Measurements from ENCODE around the gene TRAF3IP3.

TRAF3IP3 gene

GRCh38 chr1:209721323-209721722 is 34.5 kb upstream of the TRAF3IP3 start:
- no peak for TF ChIP-seq CTCF (IDR thresholded peaks at IDR 0.05)
- Histone ChIP-seq H3K9me3 (no peaks in the 10 kb centered on the region), H3K27me3 (peaks cover 3% of the 10 kb centered on the region), H3K27ac (no peak overlapping the region), H3K36me3 (no peaks in the 10 kb centered on the region), H3K4me1 (ENCODE audit: control insufficient read depth in 1 of 2, insufficient read depth in 1 of 2, low read depth in 1 of 2, low read length in 1 of 2) (no peaks in the 10 kb centered on the region), H3K4me3 (ENCODE audit: low read depth in 1 of 2, low read length in 1 of 2) (no peak overlapping the region)

- H3K4me1 ChIP-seq (ENCODE audit: control insufficient read depth in 1 of 2, insufficient read depth in 1 of 2, low read depth in 1 of 2, low read length in 1 of 2): no peaks in the 10 kb centered on the region
- H3K9me3 ChIP-seq: no peaks in the 10 kb centered on the region
- H3K4me3 ChIP-seq (ENCODE audit: low read depth in 1 of 2, low read length in 1 of 2): no peak overlapping the region
- TF ChIP-seq CTCF (IDR thresholded peaks at IDR 0.05): no peak
- no peaks in the 10 kb centered on the region for H3K36me3 ChIP-seq
- no peak overlapping the region for H3K27ac ChIP-seq
- no peaks in the 10 kb centered on the region for H3K27me3 ChIP-seq
Measured at GRCh38 chr1:209723265-209723664, 32.6 kb upstream of the TRAF3IP3 start.

GRCh38 chr1:209723756-209724693 is 31.8 kb upstream of the TRAF3IP3 start:
- Histone ChIP-seq H3K27me3 (no peaks in the 10 kb centered on the region), H3K4me3 (ENCODE audit: low read depth in 1 of 2, low read length in 1 of 2) (no peak overlapping the region), H3K27ac (no peak overlapping the region), H3K4me1 (ENCODE audit: control insufficient read depth in 1 of 2, insufficient read depth in 1 of 2, low read depth in 1 of 2, low read length in 1 of 2) (no peaks in the 10 kb centered on the region), H3K9me3 (no peaks in the 10 kb centered on the region), H3K36me3 (no peaks in the 10 kb centered on the region)
- no peak for TF ChIP-seq CTCF (IDR thresholded peaks at IDR 0.05)

GRCh38 chr1:209727286-209727685 is 28.6 kb upstream of the TRAF3IP3 start:
- Histone ChIP-seq H3K27me3 (no peaks in the 10 kb centered on the region), H3K9me3 (no peaks in the 10 kb centered on the region)
- TF ChIP-seq CTCF (IDR thresholded peaks at IDR 0.05): no peak

GRCh38 chr1:209727785-209728184 is 28.1 kb upstream of the TRAF3IP3 start:
- H3K27ac ChIP-seq: no peak overlapping the region
- TF ChIP-seq CTCF (IDR thresholded peaks at IDR 0.05): no peak
- H3K9me3 ChIP-seq: no peaks in the 10 kb centered on the region
- no peaks in the 10 kb centered on the region for H3K36me3 ChIP-seq
- no peak overlapping the region for H3K4me3 ChIP-seq (ENCODE audit: low read depth in 1 of 2, low read length in 1 of 2)
- H3K27me3 ChIP-seq: no peaks in the 10 kb centered on the region
- no peaks in the 10 kb centered on the region for H3K4me1 ChIP-seq (ENCODE audit: control insufficient read depth in 1 of 2, insufficient read depth in 1 of 2, low read depth in 1 of 2, low read length in 1 of 2)

More at GRCh38 chr1:209727286-209727685, 28.6 kb upstream of the TRAF3IP3 start:
- H3K27ac ChIP-seq: no peak overlapping the region
- H3K4me3 ChIP-seq (ENCODE audit: low read depth in 1 of 2, low read length in 1 of 2): no peak overlapping the region
- no peaks in the 10 kb centered on the region for H3K36me3 ChIP-seq
- no peaks in the 10 kb centered on the region for H3K4me1 ChIP-seq (ENCODE audit: control insufficient read depth in 1 of 2, insufficient read depth in 1 of 2, low read depth in 1 of 2, low read length in 1 of 2)
